ENCODE data around the gene NTM.
A peak's percentile ranks its signal among the peaks of the same experiment; 100 is the strongest.

NTM gene

DNA sequence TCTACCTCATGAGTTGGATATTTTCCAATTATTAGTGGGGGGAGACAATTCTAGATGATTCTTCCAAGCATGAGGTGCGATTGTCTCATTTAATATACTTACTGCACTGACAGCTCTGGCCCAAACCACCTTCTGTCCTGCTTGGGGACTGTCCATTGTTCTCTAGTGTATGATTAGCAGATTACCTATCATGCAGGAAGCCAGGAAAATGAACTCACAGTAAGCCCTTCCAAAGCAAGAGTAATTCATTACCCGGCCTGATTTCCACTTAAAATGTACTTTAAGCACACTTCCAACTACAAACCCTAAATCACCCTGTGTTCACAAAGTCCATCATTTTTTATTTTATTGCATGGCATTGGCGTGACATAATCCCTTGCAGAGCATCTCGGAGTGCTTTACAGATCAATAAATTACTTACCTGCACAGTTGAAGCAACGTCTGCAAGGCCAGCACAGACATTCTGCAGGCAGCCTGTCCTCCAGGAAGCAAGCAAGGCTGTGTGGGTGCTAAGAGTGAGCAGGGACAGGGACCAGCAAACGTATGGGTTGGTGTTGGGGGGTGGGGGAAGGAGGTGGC, 838.2 kb downstream of the NTM start:
- Histone ChIP-seq H3K4me3 (no peak overlapping the region), H3K27ac (no peak overlapping the region)

DNA sequence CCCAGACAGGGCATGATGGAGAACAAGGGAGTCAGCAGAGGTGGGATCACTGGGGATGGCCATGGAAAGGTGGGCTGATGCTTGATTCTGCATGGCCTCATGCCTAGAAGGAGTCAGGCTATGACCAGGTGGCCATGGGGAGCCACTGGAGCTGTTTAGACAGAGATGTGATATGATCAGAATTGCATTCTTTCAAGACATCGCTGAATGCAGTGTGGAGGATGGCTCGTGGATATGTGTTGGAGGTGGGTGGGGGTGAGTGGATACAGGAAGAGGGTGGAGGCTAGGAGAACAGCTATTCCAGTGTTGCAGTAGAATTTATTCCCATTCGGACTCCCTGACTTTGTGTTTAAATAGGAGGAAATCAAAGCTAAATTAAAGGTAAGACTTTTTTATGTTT, 841.1 kb downstream of the NTM start:
- Histone ChIP-seq H3K4me3 (no peak overlapping the region), H3K27ac (no peak overlapping the region)

DNA sequence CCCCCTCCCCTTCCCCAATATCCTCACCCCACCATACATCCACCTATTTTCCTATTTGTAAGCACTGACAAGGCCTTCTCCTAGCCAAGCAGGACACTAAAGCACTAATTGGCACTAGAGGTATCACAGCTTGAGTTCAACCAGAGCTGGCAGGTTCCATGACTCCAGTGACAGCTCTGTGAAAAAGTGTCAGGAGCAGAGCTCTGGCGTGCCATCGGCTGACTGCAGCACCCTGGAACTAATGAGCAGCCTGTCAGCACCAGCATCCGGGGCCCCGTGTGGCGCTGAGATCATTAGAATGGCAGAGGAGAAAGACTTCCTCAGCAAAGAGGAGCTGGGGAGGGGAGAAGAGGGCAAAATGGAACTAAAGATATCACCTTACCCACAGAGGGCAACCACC, 847.4 kb downstream of the NTM start:
- Histone ChIP-seq H3K4me3 (no peak overlapping the region), H3K27ac (no peak overlapping the region)

DNA sequence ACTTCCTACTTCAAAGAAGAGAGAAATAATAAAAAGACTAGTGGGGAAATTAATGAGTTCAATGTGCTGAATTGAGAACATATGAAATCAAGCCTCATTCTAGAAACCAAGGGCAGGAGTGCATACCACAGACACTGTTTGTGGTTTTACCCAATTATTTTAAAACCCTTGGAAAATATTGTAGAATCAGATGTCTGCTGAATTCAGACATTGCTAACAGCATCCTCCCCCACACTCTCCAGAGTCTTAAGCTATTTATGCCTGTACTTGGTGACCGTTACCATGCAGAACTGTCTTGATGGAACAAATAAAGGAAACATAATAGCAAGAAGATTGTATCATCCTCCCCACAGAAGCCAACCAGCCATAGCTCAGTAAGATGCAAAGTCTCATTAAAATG, 850.1 kb downstream of the NTM start:
- peak overlapping the region in 1 of 21 experiments; percentile 31 for H3K27ac ChIP-seq
- H3K4me3 ChIP-seq, result no peak overlapping the region

DNA sequence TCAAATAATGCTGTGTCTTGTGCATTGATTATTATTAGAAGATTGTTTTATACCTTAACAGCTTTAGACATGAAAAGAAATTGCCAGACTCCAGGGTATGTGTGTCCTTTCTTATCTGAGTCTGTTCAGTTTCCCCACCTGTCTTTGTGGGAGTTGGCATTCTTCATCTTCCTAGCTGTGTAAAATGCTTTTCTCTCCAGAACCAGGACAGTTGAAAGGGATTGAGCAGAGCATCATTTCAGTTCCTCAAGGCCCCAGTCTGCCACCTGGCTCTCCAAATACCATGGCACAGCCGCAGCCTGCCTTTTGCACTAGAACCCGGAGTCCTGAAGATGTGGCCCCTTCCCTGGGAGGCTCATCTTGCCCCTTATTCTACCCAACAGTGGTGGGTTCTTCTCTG, 851.9 kb downstream of the NTM start:
- Histone ChIP-seq H3K27ac (no peak overlapping the region), H3K4me3 (no peak overlapping the region)

DNA sequence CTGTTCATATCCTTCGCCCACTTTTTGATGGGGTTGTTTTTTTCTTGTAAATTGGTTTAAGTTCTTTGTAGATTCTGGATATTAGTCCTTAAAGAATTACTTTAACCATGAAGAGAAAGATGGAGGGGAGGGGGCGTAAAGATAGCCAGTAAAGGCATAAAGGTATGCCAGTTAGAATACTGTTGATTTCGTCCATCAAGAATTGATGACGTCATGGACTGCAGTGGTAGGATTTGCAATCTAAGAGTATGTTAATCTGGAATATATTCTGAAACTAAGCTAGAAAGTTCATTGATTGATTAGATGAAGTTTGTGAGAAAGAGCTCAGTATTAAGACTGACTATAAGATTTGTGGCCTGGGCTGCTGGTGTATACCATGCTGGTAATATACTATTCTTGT, 856.1 kb downstream of the NTM start:
- H3K4me3 ChIP-seq, result no peak overlapping the region
- H3K27ac ChIP-seq, result no peak overlapping the region

DNA sequence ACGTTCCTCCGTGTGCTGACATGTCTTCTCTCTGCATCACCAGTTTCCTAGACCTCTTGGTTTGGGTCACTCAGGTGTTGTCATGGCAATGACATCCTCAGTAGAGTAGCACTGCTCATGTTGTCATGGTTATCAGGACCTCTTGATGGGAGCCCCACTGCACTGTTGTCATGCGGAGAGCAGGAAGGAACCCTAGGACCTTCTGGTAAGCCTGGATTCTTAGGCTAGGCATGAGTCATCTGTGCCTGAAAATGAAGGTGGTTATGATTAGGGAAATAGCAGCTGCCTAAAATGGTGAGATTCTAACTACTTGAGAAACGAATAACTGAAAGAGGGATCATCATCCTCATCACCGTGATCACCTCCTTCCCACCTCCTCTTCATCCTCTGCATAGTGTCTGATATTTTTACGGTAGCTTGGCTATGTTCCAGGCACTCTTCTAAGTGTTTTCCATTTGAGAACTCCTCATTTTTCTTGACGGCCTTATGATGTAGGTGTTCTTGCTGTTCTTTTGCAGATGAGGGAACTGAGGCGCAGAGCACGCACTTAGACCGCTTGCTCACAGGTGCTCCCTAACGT, 858.4 kb downstream of the NTM start:
- H3K4me3 ChIP-seq, result no peak overlapping the region
- H3K27ac ChIP-seq, result no peak overlapping the region

DNA sequence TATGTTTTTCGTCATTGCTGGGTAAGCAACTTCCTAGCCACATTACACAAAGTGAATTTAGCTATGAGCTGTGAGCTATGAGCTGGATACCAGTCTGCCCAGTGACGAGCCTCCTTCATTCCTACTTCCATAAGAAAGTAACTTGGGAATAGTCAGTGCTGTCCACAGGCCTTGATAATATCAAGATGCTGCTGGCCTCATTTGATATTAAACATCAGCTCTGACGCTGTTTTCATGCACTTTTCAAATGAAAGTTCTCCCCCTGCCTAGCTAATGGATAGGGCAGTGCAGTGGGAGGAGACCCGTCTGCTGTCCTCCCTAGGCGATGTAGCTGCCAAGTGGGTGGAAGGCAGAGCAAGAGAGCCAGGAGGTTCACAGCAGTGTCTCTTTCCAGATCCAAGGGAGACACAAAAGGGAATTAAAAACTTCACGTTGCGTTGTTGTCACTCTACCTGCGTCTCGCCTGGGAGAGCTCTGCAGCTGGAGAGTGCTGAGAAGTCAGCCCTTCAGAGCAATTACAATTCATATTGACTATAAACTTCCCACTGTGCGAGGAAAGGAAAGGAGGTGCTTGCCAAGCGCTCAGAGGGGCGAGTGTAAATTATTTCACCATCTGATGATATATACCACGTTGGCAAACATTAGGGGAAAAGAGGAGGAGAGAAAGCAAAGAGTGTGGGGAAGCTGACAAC, 861.4 kb downstream of the NTM start:
- H3K27ac ChIP-seq, result no peak overlapping the region
- H3K4me3 ChIP-seq, result no peak overlapping the region

DNA sequence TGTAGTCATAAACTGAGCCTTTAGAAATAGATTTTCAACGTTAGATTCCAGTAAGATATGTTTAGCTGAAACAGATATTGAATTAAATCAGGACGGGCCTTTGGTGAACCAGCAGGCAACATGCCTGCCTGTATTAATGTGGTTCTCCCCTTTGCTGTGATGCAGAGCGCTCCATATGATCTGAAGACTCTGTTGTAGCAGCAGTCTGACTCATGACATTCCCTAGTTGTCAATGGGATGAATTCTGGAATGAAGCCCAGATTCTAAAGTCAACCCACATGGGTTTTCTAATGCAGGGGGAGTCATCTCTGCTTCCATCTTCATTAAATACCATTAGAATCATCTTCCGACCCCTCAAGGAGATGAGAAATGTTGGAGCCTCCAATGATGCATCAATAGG, 864.5 kb downstream of the NTM start:
- H3K4me3 ChIP-seq, result no peak overlapping the region
- H3K27ac ChIP-seq, result no peak overlapping the region

DNA sequence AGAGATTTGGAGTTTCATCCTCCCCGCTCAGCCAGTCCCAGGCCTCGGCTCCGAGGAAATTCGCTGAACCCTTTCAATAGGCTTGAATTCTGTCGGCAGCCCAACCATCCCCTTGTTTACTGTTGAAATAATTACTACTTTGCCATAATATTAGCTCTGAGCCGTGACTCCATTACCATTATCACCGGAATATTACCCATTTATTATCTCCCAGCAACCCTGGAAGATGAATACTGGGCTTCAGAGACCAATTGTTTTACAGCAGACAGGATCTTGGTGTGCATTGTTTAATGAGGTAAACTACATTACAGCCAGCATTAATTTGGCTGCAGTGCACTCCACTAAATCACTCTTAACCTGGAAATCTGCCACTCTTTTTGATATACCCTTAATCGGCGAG, 867.4 kb downstream of the NTM start:
- H3K4me3 ChIP-seq, result no peak overlapping the region
- H3K27ac ChIP-seq, result no peak overlapping the region

DNA sequence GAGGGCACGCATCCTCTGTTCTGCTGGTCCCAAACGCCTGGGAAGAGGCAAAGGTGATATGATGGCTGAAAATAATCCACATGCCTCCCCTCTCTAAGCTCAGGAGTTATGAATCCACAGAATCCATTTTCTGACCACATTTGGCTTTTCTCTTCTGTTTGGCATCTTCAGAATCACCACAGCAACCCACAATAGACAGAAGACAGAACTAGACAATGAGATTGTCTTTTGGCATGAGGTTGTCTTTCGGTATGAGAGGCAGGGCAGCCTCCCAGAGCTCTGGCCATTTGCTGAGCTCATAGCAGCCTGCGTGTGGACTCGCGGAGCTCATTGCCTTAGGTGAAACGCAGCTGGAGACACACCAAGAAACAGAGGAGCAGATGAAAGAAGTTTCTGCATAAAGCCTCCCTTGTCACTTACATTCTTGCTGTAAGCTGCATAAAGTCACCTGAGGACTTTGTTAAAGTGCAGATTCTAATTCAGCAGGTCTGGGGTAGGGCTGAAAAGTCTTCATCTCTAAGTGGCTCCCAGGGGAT, 868.0 kb downstream of the NTM start:
- Histone ChIP-seq H3K4me3 (no peak overlapping the region), H3K27ac (no peak overlapping the region)

DNA sequence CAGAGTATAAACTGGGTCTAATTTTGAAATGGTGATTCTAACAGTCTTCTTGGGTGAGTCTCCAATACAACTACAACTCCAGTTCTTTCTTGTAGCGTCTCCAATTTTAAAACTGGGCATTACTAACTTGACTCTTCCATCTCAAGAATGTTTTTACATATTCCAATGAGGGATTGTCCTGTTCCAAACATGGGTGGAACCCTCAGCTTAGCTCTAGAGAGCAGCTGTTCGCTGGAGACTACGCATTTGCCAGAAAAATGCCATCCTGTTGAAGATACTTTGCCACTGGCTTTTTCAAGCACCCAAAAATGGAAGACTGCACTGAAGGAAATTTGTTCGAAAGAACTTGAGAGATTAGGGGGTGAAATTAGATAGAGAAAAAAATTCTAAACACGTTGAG, 870.0 kb downstream of the NTM start:
- Histone ChIP-seq H3K27ac (no peak overlapping the region), H3K4me3 (no peak overlapping the region)

DNA sequence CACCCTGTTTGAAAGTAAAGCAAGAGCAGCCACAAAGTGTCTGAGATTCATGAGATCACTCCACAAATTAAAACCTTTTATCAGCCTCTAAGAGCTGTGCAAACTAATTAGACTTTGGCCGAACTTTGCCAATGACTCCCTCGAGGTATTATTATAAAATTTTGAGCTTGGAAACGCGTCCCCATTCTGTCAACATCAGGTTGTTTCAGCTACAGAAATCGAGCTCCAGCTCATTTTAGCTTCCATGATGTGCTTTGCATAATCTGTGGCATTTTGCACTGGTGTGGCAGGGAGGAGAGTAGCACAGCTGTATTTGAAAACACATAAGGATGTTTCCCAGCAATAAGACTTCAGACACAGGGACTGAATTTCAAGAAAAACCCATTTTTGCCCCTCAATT, 872.2 kb downstream of the NTM start:
- Histone ChIP-seq H3K4me3 (no peak overlapping the region), H3K27ac (no peak overlapping the region)

DNA sequence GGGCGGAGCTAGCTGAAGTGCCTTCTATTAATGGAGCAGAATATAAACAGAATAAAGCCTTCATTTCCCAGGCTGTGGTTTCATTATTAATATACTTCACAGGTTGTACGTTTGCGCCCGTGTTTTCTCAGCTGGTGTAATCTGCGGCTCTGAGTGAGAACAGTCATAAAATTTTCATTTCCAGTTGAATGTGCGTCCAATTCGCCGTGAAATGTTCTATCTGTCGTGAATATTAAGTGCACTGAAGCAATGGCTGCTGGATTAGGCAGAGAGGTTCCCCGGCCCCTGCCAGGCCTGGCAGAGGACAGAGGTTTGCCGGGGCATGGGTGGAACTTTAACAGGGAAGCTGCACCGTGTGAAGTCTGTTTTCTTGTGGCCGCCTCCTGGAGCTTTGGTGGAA, 874.4 kb downstream of the NTM start:
- Histone ChIP-seq H3K4me3 (no peak overlapping the region), H3K27ac (no peak overlapping the region)

DNA sequence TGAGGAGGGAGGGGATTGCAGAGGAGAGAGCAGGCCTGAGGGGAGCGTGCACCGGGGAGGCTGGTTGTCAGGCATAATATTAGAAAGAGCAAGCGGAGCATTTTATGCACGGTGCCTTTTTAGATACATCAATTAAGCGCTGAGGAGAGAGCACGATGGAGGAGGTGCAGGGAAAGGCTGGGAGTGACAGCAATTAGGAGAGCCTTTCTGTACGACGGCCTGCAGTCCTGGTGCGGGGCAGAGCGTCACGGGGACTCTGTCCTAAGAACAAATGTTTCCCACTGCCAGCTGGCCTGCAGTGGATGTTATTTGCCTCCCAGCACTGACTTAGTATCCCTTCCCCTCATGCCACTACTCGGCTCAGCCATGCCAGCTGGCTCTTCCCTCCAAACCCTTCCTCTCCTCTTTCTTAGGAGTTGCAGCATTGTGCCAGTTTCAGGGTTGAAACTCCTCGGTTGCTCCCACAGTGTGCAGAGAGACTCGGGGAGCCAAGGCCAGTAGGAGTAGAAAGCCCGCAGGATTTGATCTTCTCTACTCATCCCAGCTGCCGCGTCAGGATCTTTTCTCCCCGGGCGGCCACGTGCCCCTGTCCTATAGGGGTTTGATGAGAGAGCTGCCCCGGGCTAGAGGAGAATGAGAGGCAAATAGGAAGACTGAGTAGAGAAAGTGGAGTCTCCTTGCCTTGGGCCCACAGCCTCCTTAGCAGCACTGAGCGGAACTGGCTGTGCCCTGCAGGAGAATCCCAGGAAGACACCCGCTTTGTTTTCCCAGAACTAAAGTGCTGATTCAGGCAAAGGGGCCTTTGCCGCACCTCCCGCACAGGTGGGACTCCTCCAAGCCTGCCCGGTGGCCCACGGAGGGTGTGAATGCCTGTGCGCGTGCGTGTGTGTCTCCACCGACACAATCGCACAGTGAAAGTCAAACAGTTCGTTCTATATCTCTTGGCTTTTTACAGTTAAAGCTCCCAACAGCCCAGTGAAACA, 875.3 kb downstream of the NTM start:
- no peak overlapping the region for H3K4me3 ChIP-seq
- H3K27ac ChIP-seq, result no peak overlapping the region

DNA sequence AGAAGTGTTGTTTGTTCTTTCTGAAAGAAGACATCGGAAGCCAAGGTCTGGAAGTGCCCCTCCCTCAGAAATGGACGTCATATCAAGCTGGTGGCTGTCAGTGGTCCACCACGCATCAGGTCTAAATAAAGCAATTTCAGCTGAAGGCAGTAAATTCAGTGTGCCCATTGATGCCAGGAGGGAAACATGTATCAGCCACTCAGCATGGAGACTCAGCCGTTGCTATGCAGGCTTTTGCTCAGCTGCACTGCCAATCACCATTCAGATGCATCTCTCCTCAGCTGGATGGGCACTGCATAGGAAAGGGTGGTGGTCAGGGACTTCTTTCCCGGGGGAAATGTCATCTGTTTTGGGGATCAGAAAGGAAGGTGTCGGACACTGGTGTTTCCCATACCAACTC, 878.2 kb downstream of the NTM start:
- H3K4me3 ChIP-seq, result no peak overlapping the region
- H3K27ac ChIP-seq, result no peak overlapping the region

DNA sequence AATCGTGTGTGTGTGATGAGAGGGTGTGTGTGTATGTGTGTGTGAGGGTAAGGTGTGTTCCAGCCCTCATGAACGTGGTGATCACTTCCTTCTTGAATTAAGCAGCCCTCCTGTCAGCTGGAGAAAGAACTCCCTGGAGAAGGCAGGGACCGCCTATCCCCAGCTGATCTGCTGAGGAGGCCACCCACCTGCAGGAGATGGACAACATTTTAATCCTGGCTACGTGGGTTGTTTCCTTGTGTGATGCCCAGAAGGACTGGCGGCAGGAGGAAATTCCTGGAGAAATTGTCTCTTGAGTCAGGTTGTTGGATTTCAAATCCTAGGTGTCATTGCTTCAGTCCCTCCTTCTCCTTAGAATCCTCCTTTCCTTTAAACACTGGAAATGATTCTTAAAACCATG, 878.8 kb downstream of the NTM start:
- Histone ChIP-seq H3K27ac (no peak overlapping the region), H3K4me3 (no peak overlapping the region)

DNA sequence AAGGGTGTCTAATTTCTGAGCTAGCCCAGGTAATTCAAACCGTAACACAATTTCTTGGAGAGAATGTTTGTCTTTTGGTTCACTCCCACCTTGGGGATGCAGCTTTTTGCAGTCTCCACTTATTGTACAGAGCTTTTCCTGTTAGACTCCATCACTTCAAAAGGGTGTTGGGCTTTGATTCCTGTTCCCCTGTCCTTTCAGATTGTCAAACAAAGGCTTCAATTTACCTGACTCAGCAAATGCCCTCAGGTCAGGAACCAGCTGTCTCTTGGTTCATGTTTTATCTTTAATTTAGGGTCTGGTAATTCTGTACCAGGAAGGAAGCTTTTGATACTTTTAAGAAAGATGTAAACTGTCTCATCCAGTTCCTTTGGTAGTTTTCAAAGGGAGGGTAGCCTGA, 880.6 kb downstream of the NTM start:
- H3K4me3 ChIP-seq, result no peak overlapping the region
- no peak overlapping the region for H3K27ac ChIP-seq

DNA sequence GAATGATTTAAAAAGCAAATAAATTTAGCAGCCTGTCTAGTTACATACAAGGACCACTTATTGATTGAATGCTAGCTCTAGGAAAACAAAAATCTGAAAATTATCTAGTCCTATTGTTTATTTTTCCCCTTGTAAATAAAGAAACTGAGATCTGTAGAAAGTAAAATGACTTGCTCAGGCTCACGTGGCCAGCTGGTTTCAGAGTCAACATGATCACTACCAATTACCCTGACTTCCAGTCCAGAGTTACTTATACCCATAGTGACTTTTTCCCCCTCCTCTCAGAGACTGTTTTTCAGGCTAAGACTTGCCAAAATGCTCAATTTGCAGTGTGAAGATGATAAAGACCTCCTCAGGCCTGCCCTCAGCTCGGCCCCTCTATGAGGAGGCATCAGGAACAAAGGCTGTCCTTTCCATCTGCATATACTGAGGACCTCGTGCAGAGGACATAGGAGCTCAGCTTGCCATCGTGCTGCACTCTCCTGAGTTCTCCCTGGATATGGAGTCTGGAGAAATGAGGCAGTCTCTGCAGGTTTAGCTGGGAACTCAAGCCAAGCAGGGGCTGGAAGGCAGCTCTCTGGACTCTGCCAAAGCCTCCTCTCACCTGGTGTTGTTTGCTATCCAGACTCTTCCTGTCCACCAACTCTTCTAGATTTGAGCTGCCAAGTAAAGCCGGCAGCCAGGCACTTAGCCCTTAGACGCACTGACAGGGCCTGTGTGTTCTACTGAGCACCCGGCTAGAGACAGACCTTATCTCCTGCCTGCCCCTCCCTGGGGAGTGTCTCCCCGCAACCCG, 883.3 kb downstream of the NTM start:
- no peak overlapping the region for H3K27ac ChIP-seq
- H3K4me3 ChIP-seq, result no peak overlapping the region

DNA sequence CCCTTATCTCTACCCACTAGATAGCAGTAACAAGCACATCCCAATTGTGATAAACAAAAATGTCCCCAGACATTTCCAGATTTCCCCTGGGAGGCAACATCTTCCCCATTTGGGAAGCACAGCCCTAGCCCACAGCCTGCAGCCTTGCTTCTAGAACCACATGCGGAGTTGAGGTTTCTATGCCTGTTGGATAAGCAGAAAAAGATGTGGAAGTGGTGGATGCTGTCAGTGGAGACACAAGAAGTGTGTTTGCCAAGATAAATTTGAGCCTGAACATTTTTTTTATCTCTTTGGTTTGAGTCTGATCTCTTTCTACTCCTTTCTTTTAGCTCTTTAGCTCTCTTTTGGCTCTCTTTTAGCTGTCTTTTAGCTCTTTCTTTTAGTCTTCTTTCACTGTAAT, 884.5 kb downstream of the NTM start:
- Histone ChIP-seq H3K27ac (no peak overlapping the region), H3K4me3 (no peak overlapping the region)

All from skin epidermis (tissue), 12 donors.